Spleen (tissue), 7 donors: ENCODE results near the gene RBP4.

ENCODE experiments used
- CTCF ChIP-seq, 11 experiments: fragments of 200-600 bp in 7 of 11; fragments of 450-650 bp in 4 of 11; sonication (generic) in 4 of 11; IDR thresholded peaks in 8 of 11; conservative IDR thresholded peaks in 3 of 11; 1 replicate in 7 of 11; 2 replicates in 4 of 11; pipeline versions ENCODE4 v1.4.0 to v1.8.0; 2016 to 2021; ENCODE audit warnings: antibody characterized with exemption in 11 of 11, inconsistent platforms in 4 of 11, mild to moderate bottlenecking in 1 of 11
- POLR2A ChIP-seq, 3 donors: fragments of 450-650 bp; IDR thresholded peaks; one replicate each; pipeline ENCODE4 v1.5.1; 2017; ENCODE audit warnings: antibody characterized with exemption in 3 of 3, mild to moderate bottlenecking in 1 of 3
- POLR2AphosphoS5 ChIP-seq, 3 donors: sonication (generic); formaldehyde crosslinking; IDR thresholded peaks; one replicate each; pipeline ENCODE4 v1.5.1; 2017; ENCODE audit warnings: antibody characterized with exemption in 3 of 3
- donor health status: DM: no; HTN: no; CAD: no; lungs with moderate emphysema.
- donor health status: DM: no; HTN: no; CAD: no.
- donor health status: DM: no; HTN: no; CAD: no.

GRCh38 chr10:93596539-93596938, 4.5 kb downstream of the RBP4 start:
- no peak for TF ChIP-seq CTCF (IDR thresholded peaks at IDR 0.05 in 8 of 11, conservative IDR thresholded peaks at IDR 0.05 in 3 of 11)
- TF ChIP-seq POLR2A (IDR thresholded peaks at IDR 0.05): no peak
- TF ChIP-seq POLR2AphosphoS5 (IDR thresholded peaks at IDR 0.05): no peak
